Measurements from ENCODE around the gene EPM2A. TPM values are rescaled to one million over a fixed set of nuclear protein-coding genes. Genes with fewer than 3 reads are reported as not detected.

EPM2A gene
- polyA plus RNA-seq, 1 donor from 2014 or later = 15.4 TPM

DNA sequence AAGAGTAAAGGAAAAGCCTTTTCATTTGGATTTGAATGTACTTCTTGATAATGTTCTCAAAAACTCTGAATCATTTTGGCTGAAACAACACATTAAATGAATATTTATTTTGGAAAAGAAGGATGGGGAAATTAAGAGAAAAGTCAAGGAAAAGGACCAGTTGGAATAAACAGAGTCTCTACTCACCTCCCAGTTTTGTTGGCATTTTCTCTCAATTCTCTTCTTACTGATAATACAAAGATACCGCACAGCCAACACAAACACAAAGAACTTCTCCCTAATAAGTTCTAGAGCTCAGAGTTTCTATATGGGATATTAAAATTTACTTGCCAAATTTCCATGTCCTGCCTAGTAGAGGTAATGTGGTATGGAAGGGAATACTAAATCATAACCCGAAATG, 13.1 kb downstream of the EPM2A start:
- Histone ChIP-seq H3K4me2 (ENCODE audit: low read length) (no peak overlapping the region), H4K20me1 (ENCODE audit: insufficient read depth) (no peaks in the 10 kb centered on the region), H3K27me3 (ENCODE audit: insufficient read depth, low read depth, low read length) (no peaks in the 10 kb centered on the region), H3F3A (ENCODE audit: insufficient read depth, low read length, poor library complexity, severe bottlenecking) (no peaks in the 10 kb centered on the region), H3K79me2 (replicated peaks; ENCODE audit: insufficient read depth, low read length) (no peaks in the 10 kb centered on the region), H3K9me2 (ENCODE audit: insufficient read depth, low read length) (no peaks in the 10 kb centered on the region), H3K27ac (ENCODE audit: low read length) (no peak overlapping the region), H3K4me3 (ENCODE audit: low read length) (no peak overlapping the region), H3K36me3 (ENCODE audit: insufficient read depth, low read length) (no peaks in the 10 kb centered on the region), H3K9ac (ENCODE audit: low read length) (no peak overlapping the region), H2AFZ (ENCODE audit: low read depth, low read length) (no peak overlapping the region), H3K9me3 (ENCODE audit: low read length) (no peaks in the 10 kb centered on the region)
- TF ChIP-seq REST (IDR thresholded peaks at IDR 0.05; ENCODE audit: borderline replicate concordance) (no peak), EP300 (conservative IDR thresholded peaks at IDR 0.05; ENCODE audit: poor library complexity, severe bottlenecking) (no peak), CTCF (IDR thresholded peaks at IDR 0.05; ENCODE audit: poor library complexity, severe bottlenecking) (no peak), SMC3 (conservative IDR thresholded peaks at IDR 0.05; ENCODE audit: poor library complexity) (no peak), EZH2 (IDR thresholded peaks at IDR 0.05; ENCODE audit: borderline replicate concordance, insufficient read depth, low read length, poor library complexity, severe bottlenecking) (no peak), RAD21 (conservative IDR thresholded peaks at IDR 0.05) (no peak), POLR2AphosphoS5 (IDR thresholded peaks at IDR 0.05) (no peak), TAF1 (IDR thresholded peaks at IDR 0.05; ENCODE audit: low read depth) (no peak), MXI1 (conservative IDR thresholded peaks at IDR 0.05; ENCODE audit: poor library complexity, severe bottlenecking) (no peak)

DNA sequence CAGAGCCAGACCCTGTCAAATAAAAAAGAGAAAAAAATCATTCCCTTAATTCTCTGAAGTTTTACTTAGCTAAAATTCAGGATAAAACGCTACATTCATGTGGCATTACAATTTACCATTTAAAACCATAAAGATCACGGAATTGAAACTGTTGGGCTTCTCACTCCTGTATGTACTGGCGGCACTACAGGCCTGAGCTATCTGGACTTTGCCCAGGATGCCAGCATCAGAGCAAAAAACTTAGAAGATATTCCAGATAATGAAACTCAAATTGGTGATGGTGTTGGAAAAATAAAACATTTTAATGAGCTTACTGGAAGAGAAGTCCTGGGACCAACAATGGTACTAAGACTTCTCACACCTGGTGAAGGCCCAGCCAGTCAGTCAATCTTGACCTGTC, 14.2 kb downstream of the EPM2A start:
- no peaks in the 10 kb centered on the region for H3K9me2 ChIP-seq (ENCODE audit: insufficient read depth, low read length)
- H3K4me3 ChIP-seq (ENCODE audit: low read length) = no peak overlapping the region
- no peak overlapping the region for H3K27ac ChIP-seq (ENCODE audit: low read length)
- no peak for TF ChIP-seq REST (IDR thresholded peaks at IDR 0.05; ENCODE audit: borderline replicate concordance)
- no peak for TF ChIP-seq EZH2 (IDR thresholded peaks at IDR 0.05; ENCODE audit: borderline replicate concordance, insufficient read depth, low read length, poor library complexity, severe bottlenecking)
- no peak for TF ChIP-seq EP300 (conservative IDR thresholded peaks at IDR 0.05; ENCODE audit: poor library complexity, severe bottlenecking)
- TF ChIP-seq RAD21 (conservative IDR thresholded peaks at IDR 0.05) = no peak
- H3K4me2 ChIP-seq (ENCODE audit: low read length) = no peak overlapping the region
- no peaks in the 10 kb centered on the region for H4K20me1 ChIP-seq (ENCODE audit: insufficient read depth)
- no peak overlapping the region for H3K9ac ChIP-seq (ENCODE audit: low read length)
- H2AFZ ChIP-seq (ENCODE audit: low read depth, low read length) = no peak overlapping the region
- H3K36me3 ChIP-seq (ENCODE audit: insufficient read depth, low read length) = no peaks in the 10 kb centered on the region
- no peaks in the 10 kb centered on the region for H3K27me3 ChIP-seq (ENCODE audit: insufficient read depth, low read depth, low read length)
- H3K9me3 ChIP-seq (ENCODE audit: low read length) = no peaks in the 10 kb centered on the region
- H3K79me2 ChIP-seq (replicated peaks; ENCODE audit: insufficient read depth, low read length) = no peaks in the 10 kb centered on the region
- no peaks in the 10 kb centered on the region for H3F3A ChIP-seq (ENCODE audit: insufficient read depth, low read length, poor library complexity, severe bottlenecking)
